22Rv1 (cell line): ENCODE data around the gene MAGOHB.

ENCODE experiments used
- CTCF ChIP-seq: fragments of 450-650 bp; IDR thresholded peaks from 2 replicates; pipeline ENCODE4 v1.5.1; 2017; ENCODE audit warnings: mild to moderate bottlenecking
- ZFX ChIP-seq: fragments of 450-650 bp; IDR thresholded peaks from 2 replicates; pipeline ENCODE4 v1.6.1; 2017; ENCODE audit warnings: antibody characterized with exemption, borderline replicate concordance

GRCh38 chr12:10624605-10625004, 11.2 kb upstream of the MAGOHB start:
- TF ChIP-seq CTCF (no peak), ZFX (no peak)
